Tibial nerve (tissue), 4 donors: ENCODE measurements around the gene ADCK2. TPM values are rescaled to one million over a fixed set of nuclear protein-coding genes. Genes with fewer than 3 reads are reported as not detected.
"Not testable (repeated sequence)": the region's sequence is repeated elsewhere in the genome, so short reads cannot be mapped to it uniquely, and the experiment has no call there.

Experiments used
- DNase-seq, 2 donors: peaks; one replicate each; pipeline ENCODE4 v3.0.0-alpha.2; 2019; ENCODE audit warnings: low spot score in 2 of 2
- H3K27ac ChIP-seq, 4 donors: fragments of 200-600 bp; sonication (generic) in 3 of 4; one replicate each; pipeline ENCODE4 v1.5.1; 2017 to 2019; ENCODE audit warnings: mild to moderate bottlenecking in 1 of 4
- H3K27me3 ChIP-seq, 2 donors: fragments of 200-600 bp; sonication (generic) in 1 of 2; one replicate each; pipeline versions ENCODE4 v1.5.1 to v1.6.0; 2017 to 2019
- H3K36me3 ChIP-seq, 3 donors: fragments of 200-600 bp; sonication (generic); one replicate each; pipeline ENCODE4 v1.5.1; 2018 to 2019
- H3K4me1 ChIP-seq, 4 donors: fragments of 200-600 bp; sonication (generic) in 3 of 4; one replicate each; pipeline ENCODE4 v1.5.1; 2017 to 2019
- H3K4me3 ChIP-seq, 4 donors: fragments of 200-600 bp; sonication (generic) in 3 of 4; one replicate each; pipeline ENCODE4 v1.5.1; 2017 to 2019; ENCODE audit warnings: mild to moderate bottlenecking in 1 of 4, moderate library complexity in 1 of 4
- H3K9me3 ChIP-seq, 4 donors: fragments of 200-600 bp; sonication (generic) in 3 of 4; one replicate each; pipeline ENCODE4 v1.5.1; 2017 to 2019
- EP300 ChIP-seq, 2 donors: sonication (generic); formaldehyde crosslinking; IDR thresholded peaks; one replicate each; pipeline ENCODE4 v1.6.1; 2017; ENCODE audit warnings: antibody characterized with exemption in 2 of 2, mild to moderate bottlenecking in 1 of 2
- POLR2A ChIP-seq, 2 donors: fragments of 450-650 bp; IDR thresholded peaks; one replicate each; pipeline ENCODE4 v1.6.1; 2017; ENCODE audit warnings: antibody characterized with exemption in 2 of 2, mild to moderate bottlenecking in 2 of 2, moderate library complexity in 2 of 2
- WGBS, 2 donors: methylation state at CpG; one replicate each; pipeline ENCODE4 v1.1.5; 2018; 5-methylcytosine and 5-hydroxymethylcytosine counted together
- total RNA-seq, 4 donors: library from RNA; depleted of rRNA; stranded (reverse); fragments of >200 nt; gene quantifications; one replicate each; pipeline ENCODE4 v1.1.0, GENCODE V29; 2016
- TF ChIP-seq, protein P1 (sequence below), 5 experiments: fragments of 200-600 bp in 3 of 5; fragments of 450-650 bp in 2 of 5; sonication (generic) in 3 of 5; IDR thresholded peaks; one replicate each; pipeline ENCODE4 v1.5.1; 2016 to 2019; ENCODE audit warnings: antibody characterized with exemption in 5 of 5, mild to moderate bottlenecking in 3 of 5, moderate library complexity in 2 of 5

ADCK2 gene
- total RNA-seq, 4 donors from 2014 or later: 20.7 to 34.5 (median 26.7) TPM

DNA sequence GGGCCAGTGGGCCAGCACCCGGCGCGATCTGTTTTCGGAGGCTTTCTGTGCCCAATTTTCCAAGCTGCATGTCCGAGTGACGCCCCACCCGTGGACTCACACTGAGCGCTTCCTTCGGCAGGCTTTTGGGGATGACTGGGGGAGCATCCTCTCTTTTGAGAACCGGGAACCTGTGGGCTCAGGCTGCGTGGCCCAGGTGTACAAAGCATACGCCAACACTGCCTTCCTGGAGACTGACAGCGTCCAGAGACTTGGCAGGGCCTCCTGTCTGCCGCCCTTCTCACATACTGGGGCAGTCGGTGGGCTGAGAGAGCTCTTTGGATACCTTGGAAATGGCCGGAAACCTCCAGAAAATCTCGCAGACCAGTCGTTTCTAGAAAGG lies 1.0 kb downstream of the ADCK2 start:
- Histone ChIP-seq H3K36me3 (peaks cover 0 to 26% (median 0%) of the 10 kb centered on the region in 3 donors), H3K4me1 (peaks cover 0 to 41% (median 16%) of the 10 kb centered on the region in 4 donors), H3K4me3 (peak overlapping the region; percentile 66 to 95 (median 78)), H3K27me3 (no peaks in the 10 kb centered on the region), H3K9me3 (no peaks in the 10 kb centered on the region), H3K27ac (peak overlapping the region; percentile 71 to 94 (median 88))
- TF ChIP-seq EP300 (IDR thresholded peaks at IDR 0.05): no peak
- TF ChIP-seq, protein P1, sequence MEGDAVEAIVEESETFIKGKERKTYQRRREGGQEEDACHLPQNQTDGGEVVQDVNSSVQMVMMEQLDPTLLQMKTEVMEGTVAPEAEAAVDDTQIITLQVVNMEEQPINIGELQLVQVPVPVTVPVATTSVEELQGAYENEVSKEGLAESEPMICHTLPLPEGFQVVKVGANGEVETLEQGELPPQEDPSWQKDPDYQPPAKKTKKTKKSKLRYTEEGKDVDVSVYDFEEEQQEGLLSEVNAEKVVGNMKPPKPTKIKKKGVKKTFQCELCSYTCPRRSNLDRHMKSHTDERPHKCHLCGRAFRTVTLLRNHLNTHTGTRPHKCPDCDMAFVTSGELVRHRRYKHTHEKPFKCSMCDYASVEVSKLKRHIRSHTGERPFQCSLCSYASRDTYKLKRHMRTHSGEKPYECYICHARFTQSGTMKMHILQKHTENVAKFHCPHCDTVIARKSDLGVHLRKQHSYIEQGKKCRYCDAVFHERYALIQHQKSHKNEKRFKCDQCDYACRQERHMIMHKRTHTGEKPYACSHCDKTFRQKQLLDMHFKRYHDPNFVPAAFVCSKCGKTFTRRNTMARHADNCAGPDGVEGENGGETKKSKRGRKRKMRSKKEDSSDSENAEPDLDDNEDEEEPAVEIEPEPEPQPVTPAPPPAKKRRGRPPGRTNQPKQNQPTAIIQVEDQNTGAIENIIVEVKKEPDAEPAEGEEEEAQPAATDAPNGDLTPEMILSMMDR (IDR thresholded peaks at IDR 0.05): no peak
- no peak for TF ChIP-seq POLR2A (IDR thresholded peaks at IDR 0.05)
- DNase-seq: no peak
- WGBS, 2 donors: 38 to 46% methylated on average over 14 to 18 of the region's 18 CpGs

DNA sequence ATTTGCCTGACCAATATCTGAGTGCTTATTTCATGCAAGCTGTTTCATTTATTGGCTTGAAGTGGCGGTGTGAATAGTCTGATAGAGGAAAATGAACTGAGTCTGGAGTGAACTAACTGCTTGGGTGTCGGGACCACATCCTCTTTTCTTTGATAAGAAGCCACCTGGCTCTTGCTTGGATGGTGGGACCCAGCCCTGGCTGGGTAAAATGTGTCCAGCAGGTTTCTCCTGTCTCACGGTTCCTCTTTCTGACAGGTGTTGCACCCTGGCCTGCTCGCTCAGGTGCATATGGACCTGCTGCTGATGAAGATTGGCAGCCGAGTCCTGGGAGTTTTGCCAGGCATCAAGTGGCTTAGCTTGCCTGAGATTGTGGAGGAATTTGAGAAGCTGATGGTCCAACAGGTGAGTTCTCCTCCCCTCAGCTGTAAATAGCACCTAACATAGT lies 1.6 kb downstream of the ADCK2 start:
- WGBS, 2 donors: 86 to 92% methylated on average over 5 of the region's 5 CpGs
- TF ChIP-seq POLR2A (IDR thresholded peaks at IDR 0.05): no peak
- TF ChIP-seq, protein P1 (IDR thresholded peaks at IDR 0.05): no peak
- TF ChIP-seq EP300 (IDR thresholded peaks at IDR 0.05): no peak
- Histone ChIP-seq H3K4me3 (no peak overlapping the region), H3K36me3 (peaks cover 0 to 32% (median 0%) of the 10 kb centered on the region in 3 donors), H3K27me3 (no peaks in the 10 kb centered on the region), H3K9me3 (no peaks in the 10 kb centered on the region), H3K27ac (peak overlapping the region in 1 of 4 donors; percentile 94), H3K4me1 (peaks cover 0 to 41% (median 16%) of the 10 kb centered on the region in 4 donors)
- DNase-seq: no peak

DNA sequence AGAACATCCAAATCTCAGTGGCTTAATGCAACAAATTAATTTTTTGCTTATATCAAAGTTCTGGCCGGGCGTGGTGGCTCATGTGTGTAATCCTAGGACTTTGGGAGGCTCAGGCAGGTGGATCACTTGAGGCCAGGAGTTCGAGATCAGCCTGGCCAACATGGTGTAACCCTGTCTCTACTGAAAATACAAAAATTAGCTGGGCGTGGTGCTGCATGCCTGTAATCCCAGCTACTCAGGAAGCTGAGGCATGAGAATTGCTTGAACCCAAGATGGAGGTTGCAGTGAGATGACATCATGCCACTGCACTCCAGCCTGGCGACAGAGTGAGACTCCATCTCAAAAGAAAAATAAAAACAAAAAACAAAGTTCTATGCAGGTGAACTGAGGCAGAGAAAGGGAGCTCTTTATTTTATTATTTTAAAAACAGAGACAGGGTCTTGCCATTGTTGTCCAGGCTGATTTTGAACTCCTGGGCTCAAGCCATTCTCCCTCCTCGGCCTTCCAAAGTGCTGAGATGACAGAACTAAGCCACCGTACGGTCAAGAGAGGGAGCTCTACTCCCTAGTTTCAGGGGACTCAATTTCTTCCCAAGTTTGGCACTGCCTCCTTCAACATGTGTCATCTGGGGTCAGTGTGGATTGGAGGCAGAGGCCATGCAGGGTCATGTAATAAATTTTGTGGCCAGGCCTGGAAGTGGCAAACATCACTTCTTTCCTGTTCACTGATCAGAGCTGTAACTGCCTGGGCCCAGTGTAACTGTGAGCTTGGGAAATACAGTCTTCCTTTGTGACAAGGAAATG lies 2.4 kb downstream of the ADCK2 start:
- DNase-seq: no peak
- 51 to 56% methylated on average over 8 of the region's 8 CpGs for WGBS, 2 donors
- Histone ChIP-seq H3K36me3 (peaks cover 0 to 39% (median 0%) of the 10 kb centered on the region in 3 donors), H3K27ac (peak overlapping the region in 3 of 4 donors; percentile 6 to 55 (median 50)), H3K4me3 (no peak overlapping the region), H3K9me3 (no peaks in the 10 kb centered on the region), H3K4me1 (peaks cover 0 to 41% (median 16%) of the 10 kb centered on the region in 4 donors), H3K27me3 (no peaks in the 10 kb centered on the region)
- TF ChIP-seq EP300 (IDR thresholded peaks at IDR 0.05): peak in 1 of 2 donors; percentile 33
- TF ChIP-seq, protein P1 (IDR thresholded peaks at IDR 0.05): peak in 4 of 5 experiments; percentile 19 to 42 (median 38)
- no peak for TF ChIP-seq POLR2A (IDR thresholded peaks at IDR 0.05)

DNA sequence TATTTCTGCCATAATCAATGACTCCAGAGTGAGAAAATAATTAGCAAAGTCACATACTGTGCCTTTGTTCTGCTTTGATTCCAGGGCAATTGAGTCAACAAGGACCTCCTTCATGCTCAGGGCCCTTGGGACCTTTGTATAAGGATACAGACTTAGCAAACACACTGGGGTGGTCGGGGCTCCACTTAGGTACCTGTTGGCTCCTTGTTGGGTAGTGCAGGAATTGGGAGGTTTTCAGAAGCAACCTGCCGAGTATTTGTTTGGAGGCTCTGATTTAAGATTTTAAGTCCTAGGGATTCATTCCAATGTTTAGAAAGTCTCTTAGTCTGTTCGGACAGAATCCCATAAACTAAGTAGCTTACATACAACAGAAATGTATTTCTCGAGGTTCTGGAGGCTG lies 3.0 kb downstream of the ADCK2 start:
- DNase-seq: no peak
- Histone ChIP-seq H3K4me1 (peaks cover 0 to 41% (median 16%) of the 10 kb centered on the region in 4 donors), H3K9me3 (no peaks in the 10 kb centered on the region), H3K36me3 (peaks cover 0 to 45% (median 4%) of the 10 kb centered on the region in 3 donors), H3K27ac (peak overlapping the region in 2 of 4 donors; percentile 50 to 55), H3K27me3 (no peaks in the 10 kb centered on the region), H3K4me3 (no peak overlapping the region)
- WGBS, 2 donors: 56 to 57% methylated on average over 4 of the region's 4 CpGs
- TF ChIP-seq POLR2A (IDR thresholded peaks at IDR 0.05) (no peak), EP300 (IDR thresholded peaks at IDR 0.05) (no peak)
- TF ChIP-seq, protein P1 (IDR thresholded peaks at IDR 0.05): no peak

DNA sequence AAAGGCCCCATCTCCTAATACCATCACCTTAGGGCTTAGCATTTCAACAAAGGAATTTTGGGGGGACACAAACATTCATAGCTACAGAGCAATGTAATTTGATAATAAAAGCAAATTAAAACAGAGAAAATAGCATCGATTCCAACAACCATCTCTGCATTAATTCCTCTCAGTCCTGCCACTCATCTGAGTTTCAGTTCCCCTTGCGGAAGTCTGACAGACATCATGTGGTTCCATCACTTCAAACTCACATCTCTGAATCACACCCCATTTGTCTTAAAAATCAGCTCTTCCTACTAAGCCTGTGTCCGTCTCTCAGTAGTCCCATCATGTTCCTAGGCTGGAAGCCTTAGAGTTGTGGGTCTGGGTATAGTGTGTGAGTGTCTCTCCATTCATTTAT lies 3.6 kb downstream of the ADCK2 start:
- H3K27ac ChIP-seq: peak overlapping the region in 1 of 4 donors; percentile 55
- peaks cover 0 to 51% (median 7%) of the 10 kb centered on the region in 3 donors for H3K36me3 ChIP-seq
- WGBS, 2 donors: 78 to 91% methylated on average over 3 of the region's 3 CpGs
- H3K27me3 ChIP-seq: no peaks in the 10 kb centered on the region
- no peaks in the 10 kb centered on the region for H3K9me3 ChIP-seq
- TF ChIP-seq EP300 (IDR thresholded peaks at IDR 0.05) (no peak), POLR2A (IDR thresholded peaks at IDR 0.05) (no peak)
- TF ChIP-seq, protein P1 (IDR thresholded peaks at IDR 0.05): no peak
- no peak overlapping the region for H3K4me3 ChIP-seq
- DNase-seq: no peak
- peaks cover 0 to 41% (median 16%) of the 10 kb centered on the region in 4 donors for H3K4me1 ChIP-seq

DNA sequence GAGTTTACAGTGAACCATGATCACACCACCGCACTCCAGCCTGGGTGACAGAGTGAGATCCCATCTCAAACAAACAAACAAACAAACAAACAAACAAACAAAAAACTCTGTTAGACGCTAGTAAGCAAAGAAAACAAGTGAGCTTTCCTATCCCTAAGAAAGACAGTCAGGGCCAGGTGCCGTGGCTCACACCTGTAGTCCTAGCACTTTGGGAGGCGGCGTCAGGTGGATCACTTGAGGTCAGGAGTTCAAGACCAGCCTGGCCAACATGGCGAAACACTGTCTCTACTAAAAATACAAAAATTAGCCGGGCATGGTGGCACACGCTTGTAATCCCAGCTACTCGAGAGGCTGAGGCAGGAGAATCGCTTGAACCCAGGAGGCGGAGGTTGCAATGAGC lies 4.2 kb downstream of the ADCK2 start:
- 95 to 97% methylated on average over 11 of the region's 11 CpGs for WGBS, 2 donors
- not testable (repeated sequence) for H3K9me3 ChIP-seq, DNase-seq, H3K27me3 ChIP-seq, H3K4me3 ChIP-seq, H3K27ac ChIP-seq
- Histone ChIP-seq H3K36me3 (peaks cover 0 to 57% (median 7%) of the 10 kb centered on the region in 3 donors), H3K4me1 (peaks cover 0 to 39% (median 16%) of the 10 kb centered on the region in 4 donors)
